Psoas muscle (tissue), 8 donors: ENCODE data around the gene FAF1. TPM values are rescaled to one million over a fixed set of nuclear protein-coding genes. Genes with fewer than 3 reads are reported as not detected.
A peak's percentile ranks its signal among the peaks of the same experiment; 100 is the strongest.

Source experiments
- ATAC-seq, 4 donors: fragments of 200-7000 bp; cut with Tn5 transposase; one replicate each; pipeline ENCODE4 v1.9.1; 2020; ENCODE audit warnings: moderate library complexity in 3 of 4, mild to moderate bottlenecking in 2 of 4
- DNase-seq, 2 donors: peaks; one replicate each; pipeline ENCODE4 v3.0.0-alpha.2; 2020
- H3K27ac ChIP-seq: fragments of 200-600 bp; one replicate; pipeline ENCODE4 v1.8.0; 2022
- H3K27me3 ChIP-seq, 3 donors: fragments of 200-600 bp in 1 of 3; one replicate each; pipeline versions ENCODE4 v1.6.1 to v1.8.0; 2013 to 2022; ENCODE audit warnings: low read length in 2 of 3, mild to moderate bottlenecking in 2 of 3, moderate library complexity in 1 of 3; ENCODE audit not compliant: insufficient read depth in 3 of 3
- H3K36me3 ChIP-seq, 2 donors: fragments of 200-600 bp in 1 of 2; one replicate each; pipeline versions ENCODE4 v1.6.1 to v1.8.0; 2013 to 2022; ENCODE audit warnings: low read depth in 1 of 2, mild to moderate bottlenecking in 1 of 2, moderate library complexity in 1 of 2; ENCODE audit not compliant: insufficient read depth in 1 of 2
- H3K4me1 ChIP-seq: fragments of 200-600 bp; one replicate; pipeline ENCODE4 v1.8.0; 2022
- H3K4me3 ChIP-seq: fragments of 200-600 bp; one replicate; pipeline ENCODE4 v1.8.0; 2022; ENCODE audit warnings: mild to moderate bottlenecking
- H3K9me3 ChIP-seq: fragments of 200-600 bp; one replicate; pipeline ENCODE4 v1.8.0; 2022
- WGBS, 3 donors: extraction: QIAGEN DNeasy Blood & Tissue Kit; methylation state at CpG; one replicate each; pipeline versions ENCODE4 v1.1.6 to v1.1.7; 2013; 5-methylcytosine and 5-hydroxymethylcytosine counted together
- intact Hi-C, 2 donors: fragments of 100-400 bp; cut with DNase I; formaldehyde crosslinking; loops; one replicate each; pipeline versions ENCODE4 v1.11.0 to v1.14.2; 2022
- polyA plus RNA-seq, 3 donors: library from polyadenylated mRNA; stranded (reverse); fragments of 200-250 nt; gene quantifications; one replicate each; pipeline ENCODE4 v1.2.3, GENCODE V29; 2013
- total RNA-seq, 4 donors: library from RNA; stranded (reverse); fragmentation: NEBNext Ultra II Directional in 2 of 4; extraction: Animal tissue kit (Norgen Biotek cat#: 25700) in 2 of 4; gene quantifications; one replicate each; pipeline versions ENCODE4 v1.2.1 to v1.2.4, GENCODE V29; 2021 to 2023
- TF ChIP-seq, protein P1 (sequence below): fragments of 200-600 bp; IDR thresholded peaks from one replicate; pipeline ENCODE4 v1.8.0; 2022; ENCODE audit warnings: antibody characterized with exemption
- donor health status: healthy with polysubstance abuse.
- donor health status: DM: no; HTN: no; CAD: no; lungs with moderate emphysema.
- donor health status: Bipolar disorder and iron deficiency.
- donor health status: healthy.
- donor health status: DM: yes; HTN: yes; CAD: no.
- donor health status: DM: no; HTN: no; CAD: no.
- donor health status: DM: no; HTN: no; CAD: no.
- donor health status: DM: yes; HTN: yes; CAD: no.

The FAF1 gene
- total and polyA plus RNA-seq, 7 donors: 67.8 to 128 (median 108) TPM

DNA sequence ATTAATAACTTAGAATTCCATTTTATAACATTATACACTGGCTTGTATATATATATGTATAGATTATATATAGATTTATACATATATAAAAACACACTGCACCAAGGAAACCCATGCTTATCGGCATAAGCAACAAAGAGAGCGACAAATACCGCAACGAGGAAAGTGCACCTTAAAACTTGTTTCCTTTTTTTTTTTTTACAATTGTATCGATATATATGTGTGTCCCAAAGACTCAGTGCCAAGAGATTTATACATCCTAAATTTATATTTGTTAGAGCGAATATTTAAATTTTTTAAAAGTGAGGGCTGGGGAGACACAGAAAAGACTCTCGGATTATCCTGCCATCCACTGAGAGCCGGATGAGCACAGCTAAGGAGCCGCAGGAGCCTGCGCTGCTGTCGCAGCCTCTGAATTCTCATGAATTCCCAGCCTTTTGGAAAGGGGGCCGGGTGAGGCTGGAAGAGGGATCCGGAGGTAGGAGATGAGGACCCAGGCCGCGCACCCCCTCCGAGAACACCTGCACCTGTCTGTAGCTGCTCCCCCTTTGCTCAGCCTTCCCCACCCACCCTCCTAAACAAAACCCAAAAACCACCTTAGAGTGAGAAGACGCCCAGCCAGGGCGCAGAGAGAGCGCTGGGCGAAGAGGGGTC is 542.0 kb downstream of the FAF1 start:
- Histone ChIP-seq H3K36me3 (no peaks in the 10 kb centered on the region), H3K9me3 (peaks cover 1% of the 10 kb centered on the region), H3K27me3 (peaks cover 5 to 99% (median 63%) of the 10 kb centered on the region in 3 donors), H3K4me3 (peak overlapping the region; percentile 62), H3K4me1 (peaks cover 7% of the 10 kb centered on the region), H3K27ac (no peak overlapping the region)
- TF ChIP-seq, protein P1, sequence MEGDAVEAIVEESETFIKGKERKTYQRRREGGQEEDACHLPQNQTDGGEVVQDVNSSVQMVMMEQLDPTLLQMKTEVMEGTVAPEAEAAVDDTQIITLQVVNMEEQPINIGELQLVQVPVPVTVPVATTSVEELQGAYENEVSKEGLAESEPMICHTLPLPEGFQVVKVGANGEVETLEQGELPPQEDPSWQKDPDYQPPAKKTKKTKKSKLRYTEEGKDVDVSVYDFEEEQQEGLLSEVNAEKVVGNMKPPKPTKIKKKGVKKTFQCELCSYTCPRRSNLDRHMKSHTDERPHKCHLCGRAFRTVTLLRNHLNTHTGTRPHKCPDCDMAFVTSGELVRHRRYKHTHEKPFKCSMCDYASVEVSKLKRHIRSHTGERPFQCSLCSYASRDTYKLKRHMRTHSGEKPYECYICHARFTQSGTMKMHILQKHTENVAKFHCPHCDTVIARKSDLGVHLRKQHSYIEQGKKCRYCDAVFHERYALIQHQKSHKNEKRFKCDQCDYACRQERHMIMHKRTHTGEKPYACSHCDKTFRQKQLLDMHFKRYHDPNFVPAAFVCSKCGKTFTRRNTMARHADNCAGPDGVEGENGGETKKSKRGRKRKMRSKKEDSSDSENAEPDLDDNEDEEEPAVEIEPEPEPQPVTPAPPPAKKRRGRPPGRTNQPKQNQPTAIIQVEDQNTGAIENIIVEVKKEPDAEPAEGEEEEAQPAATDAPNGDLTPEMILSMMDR: no peak
- DNase-seq: no peak
- intact Hi-C loops: no loop called here
- no peak for ATAC-seq
- WGBS, 3 donors: 12 to 15% (median 12%) methylated on average over 18 to 20 of the region's 20 CpGs

DNA sequence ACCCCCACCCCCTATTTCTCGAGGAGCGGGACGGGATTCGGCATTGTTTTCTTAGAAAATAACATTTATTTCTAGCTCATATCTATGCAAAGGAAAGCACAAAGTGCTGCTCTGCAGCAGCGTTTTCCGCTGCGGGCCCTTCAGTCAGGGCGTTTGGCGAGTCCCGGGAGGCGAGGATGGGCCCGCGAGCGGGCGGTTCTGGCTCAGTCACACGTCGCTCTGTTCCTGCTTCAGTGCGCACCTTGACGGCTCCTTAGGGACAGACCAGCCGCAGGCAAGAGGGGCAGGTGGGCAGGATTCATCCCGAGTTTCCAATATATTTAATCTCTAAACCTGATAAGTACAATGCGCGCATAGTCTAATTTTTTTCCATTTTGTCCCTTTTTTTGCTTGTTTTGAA is 542.6 kb downstream of the FAF1 start:
- DNase-seq (no peak), ATAC-seq (no peak)
- Histone ChIP-seq H3K27me3 (peaks cover 5 to 99% (median 58%) of the 10 kb centered on the region in 3 donors), H3K4me3 (no peak overlapping the region), H3K4me1 (peaks cover 7% of the 10 kb centered on the region), H3K27ac (no peak overlapping the region), H3K36me3 (no peaks in the 10 kb centered on the region), H3K9me3 (peaks cover 5% of the 10 kb centered on the region)
- TF ChIP-seq, protein P1: no peak
- intact Hi-C loops: no loop called here
- WGBS, 3 donors: 7 to 10% (median 9%) methylated on average over 23 of the region's 23 CpGs

DNA sequence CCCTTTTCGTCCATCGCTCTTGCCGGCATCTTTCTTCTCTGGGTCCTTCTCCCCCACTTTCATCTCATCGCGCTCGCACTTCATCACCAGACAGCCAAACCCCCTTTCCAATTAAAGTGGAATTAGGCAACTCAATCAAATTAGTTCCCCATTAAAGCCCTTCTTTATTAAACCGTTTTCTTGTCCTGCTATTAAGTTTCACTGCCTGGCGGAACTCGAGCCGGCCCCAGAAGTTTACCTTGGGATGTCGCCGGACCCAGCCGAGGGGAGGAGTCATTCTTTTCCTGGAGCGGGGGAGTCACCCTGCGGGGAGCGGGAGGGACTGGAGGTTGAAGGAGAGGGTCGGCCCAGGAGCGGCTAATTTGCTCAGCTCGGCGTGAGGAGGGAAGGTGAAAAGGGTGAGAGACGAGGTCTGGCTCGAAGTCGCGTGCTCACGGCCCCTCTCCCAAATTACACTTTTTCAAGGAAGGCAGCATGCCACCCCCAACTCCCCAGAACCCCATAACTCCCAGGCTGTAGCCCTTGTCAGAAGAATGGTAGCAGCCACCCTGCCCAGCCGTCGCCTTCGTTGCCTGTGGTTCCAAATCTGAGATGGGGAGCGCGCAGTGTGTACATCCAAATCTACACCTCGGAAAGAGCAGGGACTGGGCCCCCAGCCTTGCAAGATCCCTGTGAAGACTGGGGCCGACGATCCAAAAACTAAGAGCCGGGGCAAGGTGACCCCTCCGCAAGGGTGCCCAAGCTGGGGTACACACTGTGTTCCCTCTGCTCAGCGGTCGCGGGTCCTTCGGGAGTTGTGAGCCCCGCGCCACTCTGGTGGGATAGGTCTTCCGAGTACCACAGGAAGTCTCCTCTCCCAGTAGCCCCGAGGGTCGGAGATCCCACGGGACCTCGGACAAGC is 543.3 kb downstream of the FAF1 start:
- ATAC-seq (no peak), DNase-seq (no peak)
- no peak overlapping the region for H3K27ac ChIP-seq
- no peaks in the 10 kb centered on the region for H3K36me3 ChIP-seq
- TF ChIP-seq, protein P1: no peak
- no peak overlapping the region for H3K4me3 ChIP-seq
- peaks cover 7% of the 10 kb centered on the region for H3K4me1 ChIP-seq
- H3K9me3 ChIP-seq: peaks cover 5% of the 10 kb centered on the region
- peaks cover 5 to 96% (median 55%) of the 10 kb centered on the region in 3 donors for H3K27me3 ChIP-seq
- 3 to 4% (median 3%) methylated on average over 43 to 46 of the region's 46 CpGs for WGBS, 3 donors
- intact Hi-C loops: no loop called here

DNA sequence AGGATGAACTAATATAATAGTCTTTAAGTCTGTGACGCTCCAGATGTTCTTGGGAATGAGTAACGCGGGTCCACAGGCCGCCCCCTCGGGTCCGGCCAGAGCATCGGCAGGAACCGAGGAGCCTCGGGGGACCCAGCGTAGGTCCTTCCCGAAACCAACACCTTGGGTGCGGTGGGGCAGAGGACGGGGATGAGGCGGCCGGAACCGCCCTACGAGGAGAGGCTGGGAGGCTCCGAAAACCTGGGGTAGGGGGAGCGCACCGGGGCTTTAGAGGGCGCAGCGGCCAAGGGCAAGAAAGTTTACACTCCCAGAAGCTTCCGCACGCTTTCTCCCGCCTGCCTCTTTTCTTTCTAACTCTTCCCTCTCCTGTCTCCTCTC is 543.9 kb downstream of the FAF1 start:
- Histone ChIP-seq H3K9me3 (peaks cover 5% of the 10 kb centered on the region), H3K36me3 (no peaks in the 10 kb centered on the region), H3K4me3 (no peak overlapping the region), H3K27me3 (peaks cover 7 to 91% (median 50%) of the 10 kb centered on the region in 3 donors), H3K4me1 (peaks cover 7% of the 10 kb centered on the region), H3K27ac (no peak overlapping the region)
- DNase-seq: no peak
- TF ChIP-seq, protein P1: no peak
- intact Hi-C loops: no loop called here
- WGBS, 3 donors: 1 to 2% (median 2%) methylated on average over 25 of the region's 25 CpGs
- ATAC-seq: no peak
